ENCODE results near the gene HOXA4. TPM values are rescaled to one million over a fixed set of nuclear protein-coding genes. Genes with fewer than 3 reads are reported as not detected.
A peak's percentile ranks its signal among the peaks of the same experiment; 100 is the strongest.

Gene HOXA4
- total RNA-seq, 1 donor from 2014 or later = 7.1 TPM

- no peaks in the 10 kb centered on the region for H3K9me3 ChIP-seq
- H3K27me3 ChIP-seq = no peaks in the 10 kb centered on the region
- TF ChIP-seq, protein P1, sequence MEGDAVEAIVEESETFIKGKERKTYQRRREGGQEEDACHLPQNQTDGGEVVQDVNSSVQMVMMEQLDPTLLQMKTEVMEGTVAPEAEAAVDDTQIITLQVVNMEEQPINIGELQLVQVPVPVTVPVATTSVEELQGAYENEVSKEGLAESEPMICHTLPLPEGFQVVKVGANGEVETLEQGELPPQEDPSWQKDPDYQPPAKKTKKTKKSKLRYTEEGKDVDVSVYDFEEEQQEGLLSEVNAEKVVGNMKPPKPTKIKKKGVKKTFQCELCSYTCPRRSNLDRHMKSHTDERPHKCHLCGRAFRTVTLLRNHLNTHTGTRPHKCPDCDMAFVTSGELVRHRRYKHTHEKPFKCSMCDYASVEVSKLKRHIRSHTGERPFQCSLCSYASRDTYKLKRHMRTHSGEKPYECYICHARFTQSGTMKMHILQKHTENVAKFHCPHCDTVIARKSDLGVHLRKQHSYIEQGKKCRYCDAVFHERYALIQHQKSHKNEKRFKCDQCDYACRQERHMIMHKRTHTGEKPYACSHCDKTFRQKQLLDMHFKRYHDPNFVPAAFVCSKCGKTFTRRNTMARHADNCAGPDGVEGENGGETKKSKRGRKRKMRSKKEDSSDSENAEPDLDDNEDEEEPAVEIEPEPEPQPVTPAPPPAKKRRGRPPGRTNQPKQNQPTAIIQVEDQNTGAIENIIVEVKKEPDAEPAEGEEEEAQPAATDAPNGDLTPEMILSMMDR (IDR thresholded peaks at IDR 0.05) = no peak
- peak overlapping the region; percentile 57 for H3K4me3 ChIP-seq
- intact Hi-C loops (cut with DNase I) = no loop called here
- ATAC-seq = no peak
- DNase-seq = no peak
- no peaks in the 10 kb centered on the region for H3K36me3 ChIP-seq
- peaks cover 54% of the 10 kb centered on the region for H3K4me1 ChIP-seq
- H3K27ac ChIP-seq = peak overlapping the region; percentile 83
Measured at GRCh38 chr7:27131390-27131819, 848 bp upstream of the HOXA4 start.

DNA sequence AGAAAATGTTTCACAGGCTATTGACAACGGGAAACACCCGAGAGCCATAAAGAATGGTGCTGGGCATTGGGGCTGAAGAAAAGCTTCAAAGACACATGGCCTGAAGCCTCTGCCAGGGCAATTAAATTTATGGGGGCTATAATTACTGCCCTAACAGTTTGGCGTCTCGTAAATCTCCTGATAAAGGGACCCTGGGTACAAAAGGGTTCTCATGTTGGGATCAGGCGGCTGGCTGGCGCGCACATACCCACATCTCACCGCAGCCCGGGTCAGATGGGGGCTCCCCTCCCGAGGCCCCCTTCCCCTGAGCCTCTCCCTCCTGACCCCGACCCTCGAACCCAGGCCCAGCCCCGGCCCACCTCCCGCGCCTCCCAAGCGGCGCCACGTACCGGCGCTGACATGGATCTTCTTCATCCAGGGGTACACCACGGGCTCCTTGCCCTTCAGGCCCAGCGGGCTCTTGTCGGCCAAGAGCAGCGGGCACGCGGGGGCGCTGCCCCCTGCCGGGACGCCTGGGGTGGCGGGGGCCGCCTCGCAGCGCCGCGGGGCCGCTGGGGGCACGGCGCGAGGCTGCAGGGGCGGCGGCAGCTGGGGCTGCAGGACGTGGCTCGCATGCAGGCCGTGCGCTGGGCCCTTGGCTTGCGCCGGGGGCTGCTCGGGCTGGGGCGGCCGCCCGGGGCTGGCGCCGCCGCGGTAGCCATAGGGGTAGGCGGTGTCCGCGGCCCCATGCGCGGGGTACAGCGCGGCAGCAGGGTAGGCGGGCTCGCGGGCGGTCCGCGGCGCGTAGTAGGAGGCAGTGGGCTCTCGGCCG, 623 bp downstream of the HOXA4 start:
- Histone ChIP-seq H3K36me3 (no peaks in the 10 kb centered on the region), H3K4me3 (peak overlapping the region; percentile 57), H3K9me3 (no peaks in the 10 kb centered on the region), H3K27me3 (no peaks in the 10 kb centered on the region), H3K27ac (peak overlapping the region; percentile 85), H3K4me1 (peaks cover 46% of the 10 kb centered on the region)
- TF ChIP-seq, protein P1 (IDR thresholded peaks at IDR 0.05) = no peak
- intact Hi-C loops (cut with DNase I) = no loop called here
- peak; percentile 65 for DNase-seq
- ATAC-seq = peak; percentile 42

DNA sequence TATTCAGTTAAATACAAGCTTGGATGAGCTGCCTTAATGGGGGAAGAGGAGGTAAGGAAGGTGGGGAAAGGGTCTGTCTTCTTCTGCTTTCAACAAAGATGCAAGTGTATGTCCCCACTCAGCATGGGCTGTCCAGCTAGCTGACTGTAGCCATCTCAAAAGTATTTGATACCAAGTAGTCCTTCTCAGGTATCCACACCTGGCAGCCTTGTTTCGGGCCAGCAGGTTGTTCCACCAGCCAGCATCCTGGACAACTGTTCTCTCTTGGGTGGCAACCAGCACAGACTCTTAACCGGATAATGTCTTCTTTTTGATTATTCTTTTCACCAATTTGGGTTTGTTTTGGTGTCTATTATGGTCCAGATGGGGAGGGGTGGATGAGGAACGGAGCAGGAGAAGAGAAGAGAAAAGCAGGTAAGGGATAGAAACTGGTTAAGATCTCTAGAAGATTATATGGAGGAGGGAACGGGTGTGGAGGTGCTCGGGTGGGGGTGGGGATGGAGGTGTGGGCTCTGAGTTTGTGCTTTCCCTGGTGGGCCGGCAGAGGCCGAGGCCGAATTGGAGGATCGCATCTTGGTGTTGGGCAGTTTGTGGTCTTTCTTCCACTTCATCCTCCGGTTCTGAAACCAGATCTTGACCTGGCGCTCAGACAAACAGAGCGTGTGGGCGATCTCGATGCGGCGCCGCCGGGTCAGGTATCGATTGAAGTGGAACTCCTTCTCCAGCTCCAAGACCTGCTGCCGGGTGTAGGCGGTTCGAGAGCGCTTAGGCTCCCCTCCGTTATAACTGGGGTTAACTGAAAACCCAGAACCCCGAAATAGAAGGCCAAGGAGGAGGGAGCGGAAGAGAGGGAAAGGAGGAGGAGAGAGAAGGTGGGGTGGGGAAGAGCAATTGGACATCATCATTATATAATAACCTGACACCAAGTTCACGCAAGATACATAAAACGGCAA, 1.5 kb downstream of the HOXA4 start:
- intact Hi-C loops (cut with DNase I) = no loop called here
- Histone ChIP-seq H3K4me1 (peaks cover 45% of the 10 kb centered on the region), H3K27me3 (no peaks in the 10 kb centered on the region)

DNA sequence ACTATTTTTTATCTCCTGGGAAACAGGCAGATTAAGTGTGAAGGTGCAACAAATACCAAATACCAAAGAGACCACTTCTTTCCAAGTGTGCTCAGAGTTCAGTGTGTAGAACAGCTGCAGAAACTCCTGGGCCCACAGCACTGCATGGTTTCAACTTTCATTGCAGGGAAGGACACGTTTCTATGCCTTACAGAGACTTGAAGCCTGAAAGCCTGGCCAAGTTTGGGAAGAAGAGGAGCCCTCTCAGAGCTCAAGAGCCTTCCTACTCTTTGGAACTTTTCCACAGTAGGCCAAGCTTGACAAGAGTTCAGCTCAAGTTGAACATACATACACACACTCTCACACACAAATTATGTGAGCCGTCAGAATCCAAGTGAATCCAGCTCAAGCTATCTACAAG, 2.5 kb downstream of the HOXA4 start:
- Histone ChIP-seq H3K36me3 (no peaks in the 10 kb centered on the region), H3K27me3 (peaks cover 5% of the 10 kb centered on the region), H3K27ac (peak overlapping the region; percentile 79), H3K4me1 (peaks cover 34% of the 10 kb centered on the region), H3K4me3 (no peak overlapping the region), H3K9me3 (no peaks in the 10 kb centered on the region)
- ATAC-seq (no peak), DNase-seq (no peak)
- intact Hi-C loops (cut with DNase I) = no loop called here
- TF ChIP-seq, protein P1 (IDR thresholded peaks at IDR 0.05) = no peak

More for the DNA sequence above, 1.5 kb downstream of the HOXA4 start:
- H3K9me3 ChIP-seq = no peaks in the 10 kb centered on the region
- peak overlapping the region; percentile 79 for H3K27ac ChIP-seq
- H3K36me3 ChIP-seq = no peaks in the 10 kb centered on the region
- no peak for DNase-seq
- peak overlapping the region; percentile 57 for H3K4me3 ChIP-seq
- no peak for ATAC-seq
- TF ChIP-seq, protein P1 (IDR thresholded peaks at IDR 0.05) = no peak

- Histone ChIP-seq H3K36me3 (no peaks in the 10 kb centered on the region), H3K27ac (peak overlapping the region; percentile 89), H3K27me3 (peaks cover 5% of the 10 kb centered on the region), H3K9me3 (no peaks in the 10 kb centered on the region), H3K4me3 (no peak overlapping the region), H3K4me1 (peaks cover 28% of the 10 kb centered on the region)
- no peak for ATAC-seq
- intact Hi-C loops (cut with DNase I) = no loop called here
- DNase-seq = no peak
- TF ChIP-seq, protein P1 (IDR thresholded peaks at IDR 0.05) = no peak
Measured at GRCh38 chr7:27126596-27127327, 3.8 kb downstream of the HOXA4 start.

Measured in upper lobe of right lung (tissue), 1 donor.